Upper lobe of right lung (tissue), 1 donor: ENCODE results near the gene NEU1. TPM values are rescaled to one million over a fixed set of nuclear protein-coding genes. Genes with fewer than 3 reads are reported as not detected.
"Not testable (repeated sequence)": the region's sequence is repeated elsewhere in the genome, so short reads cannot be mapped to it uniquely, and the experiment has no call there.

Source experiments
- ATAC-seq: fragments of 200-7000 bp; cut with Tn5 transposase; one replicate; pipeline ENCODE4 v1.9.1; 2020; ENCODE audit warnings: mild to moderate bottlenecking, moderate library complexity
- DNase-seq: peaks from one replicate; pipeline ENCODE4 v3.0.0-alpha.2; 2020
- H3K27ac ChIP-seq: fragments of 200-600 bp; one replicate; pipeline ENCODE4 v1.8.0; 2022
- H3K27me3 ChIP-seq: fragments of 200-600 bp; one replicate; pipeline ENCODE4 v1.8.0; 2022; ENCODE audit warnings: mild to moderate bottlenecking
- H3K36me3 ChIP-seq: fragments of 200-600 bp; one replicate; pipeline ENCODE4 v1.8.0; 2022
- H3K4me1 ChIP-seq: fragments of 200-600 bp; one replicate; pipeline ENCODE4 v1.8.0; 2022
- H3K4me3 ChIP-seq: fragments of 200-600 bp; one replicate; pipeline ENCODE4 v1.8.0; 2022; ENCODE audit warnings: mild to moderate bottlenecking
- H3K9me3 ChIP-seq: fragments of 200-600 bp; one replicate; pipeline ENCODE4 v1.8.0; 2022
- intact Hi-C: fragments of 100-400 bp; cut with DNase I; formaldehyde crosslinking; loops from one replicate; pipeline ENCODE4 v1.11.0; 2022
- total RNA-seq: library from RNA; stranded (reverse); fragmentation: NEBNext Ultra II Directional; extraction: Animal tissue kit (Norgen Biotek cat#: 25700); gene quantifications from one replicate; pipeline ENCODE4 v1.2.1, GENCODE V29; 2021
- TF ChIP-seq, protein P1 (sequence below): fragments of 200-600 bp; IDR thresholded peaks from one replicate; pipeline ENCODE4 v1.8.0; 2022; ENCODE audit warnings: antibody characterized with exemption
- donor health status: DM: no; HTN: yes; CAD: no; lungs with severe emphysema.

NEU1 gene
- total RNA-seq, 1 donor from 2014 or later: 81.0 TPM

DNA sequence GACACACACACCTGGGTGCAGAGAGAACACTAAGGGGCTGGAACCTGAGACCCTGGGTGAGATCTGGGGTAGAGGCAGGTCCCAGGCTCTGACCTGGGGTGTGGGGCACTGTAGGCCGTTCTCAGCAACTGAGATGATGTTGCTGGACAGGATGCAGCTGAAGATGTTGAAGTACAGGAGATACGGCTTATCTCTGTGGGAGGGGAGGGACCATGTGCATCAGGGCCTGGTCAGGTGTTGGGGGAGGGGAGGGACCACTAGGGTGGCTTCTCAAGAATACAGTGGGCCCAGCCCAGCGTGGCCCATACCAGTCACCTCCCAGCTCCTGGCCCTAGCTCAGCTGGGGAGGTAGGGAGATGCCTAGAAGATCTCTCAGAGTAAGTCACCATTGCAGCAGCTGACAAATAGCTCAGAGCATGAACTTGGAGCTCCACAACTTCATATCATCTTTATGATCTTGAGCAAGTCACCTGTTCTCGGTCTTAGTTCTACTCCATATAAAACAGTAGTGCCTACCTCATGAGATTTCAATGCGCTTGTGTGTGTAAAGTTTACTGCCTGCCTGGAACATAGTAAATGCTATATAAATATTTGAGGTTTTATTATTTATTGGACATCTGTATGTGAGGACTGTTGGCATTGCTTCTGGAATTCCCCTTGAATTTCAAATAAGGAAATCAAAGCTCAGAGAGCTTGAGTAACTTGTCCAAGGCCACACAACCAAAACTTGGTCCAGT, 12.4 kb upstream of the NEU1 start:
- no peak for ATAC-seq
- intact Hi-C loops: no loop called here
- Histone ChIP-seq H3K4me1 (no peaks in the 10 kb centered on the region), H3K36me3 (peaks cover 5% of the 10 kb centered on the region), H3K4me3 (no peak overlapping the region), H3K9me3 (no peaks in the 10 kb centered on the region), H3K27me3 (no peaks in the 10 kb centered on the region), H3K27ac (no peak overlapping the region)
- DNase-seq: no peak
- TF ChIP-seq, protein P1, sequence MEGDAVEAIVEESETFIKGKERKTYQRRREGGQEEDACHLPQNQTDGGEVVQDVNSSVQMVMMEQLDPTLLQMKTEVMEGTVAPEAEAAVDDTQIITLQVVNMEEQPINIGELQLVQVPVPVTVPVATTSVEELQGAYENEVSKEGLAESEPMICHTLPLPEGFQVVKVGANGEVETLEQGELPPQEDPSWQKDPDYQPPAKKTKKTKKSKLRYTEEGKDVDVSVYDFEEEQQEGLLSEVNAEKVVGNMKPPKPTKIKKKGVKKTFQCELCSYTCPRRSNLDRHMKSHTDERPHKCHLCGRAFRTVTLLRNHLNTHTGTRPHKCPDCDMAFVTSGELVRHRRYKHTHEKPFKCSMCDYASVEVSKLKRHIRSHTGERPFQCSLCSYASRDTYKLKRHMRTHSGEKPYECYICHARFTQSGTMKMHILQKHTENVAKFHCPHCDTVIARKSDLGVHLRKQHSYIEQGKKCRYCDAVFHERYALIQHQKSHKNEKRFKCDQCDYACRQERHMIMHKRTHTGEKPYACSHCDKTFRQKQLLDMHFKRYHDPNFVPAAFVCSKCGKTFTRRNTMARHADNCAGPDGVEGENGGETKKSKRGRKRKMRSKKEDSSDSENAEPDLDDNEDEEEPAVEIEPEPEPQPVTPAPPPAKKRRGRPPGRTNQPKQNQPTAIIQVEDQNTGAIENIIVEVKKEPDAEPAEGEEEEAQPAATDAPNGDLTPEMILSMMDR: no peak

DNA sequence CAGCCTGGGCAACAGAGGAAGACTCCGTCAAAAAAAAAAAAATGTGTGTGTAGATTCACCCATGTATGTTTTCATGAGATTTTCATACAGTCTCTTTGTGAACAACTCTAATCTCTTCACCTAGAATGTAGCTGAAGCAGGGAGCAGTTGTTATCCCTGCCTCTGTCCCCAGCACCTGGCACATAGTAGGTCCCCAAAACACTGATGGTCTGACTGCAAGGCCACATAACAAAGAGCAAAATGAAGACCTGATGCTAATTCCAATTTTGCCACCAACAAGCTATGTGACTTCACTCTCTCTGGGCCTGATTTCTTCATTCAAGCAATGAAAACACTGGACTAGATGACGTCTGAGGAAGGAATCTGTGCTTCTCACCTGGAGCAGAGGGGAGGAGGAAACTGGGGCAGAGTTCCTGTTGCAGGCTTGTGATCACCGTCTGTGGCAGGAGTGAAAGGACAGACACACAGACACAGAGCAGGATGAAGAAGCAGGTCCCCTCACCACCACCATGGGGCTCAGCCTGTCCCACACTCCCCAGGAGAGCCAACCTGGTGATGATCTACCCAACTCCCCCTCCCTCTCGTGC, 11.6 kb upstream of the NEU1 start:
- intact Hi-C loops: no loop called here
- H3K36me3 ChIP-seq: no peaks in the 10 kb centered on the region
- DNase-seq (no peak), ATAC-seq (no peak)
- TF ChIP-seq, protein P1: no peak
- no peaks in the 10 kb centered on the region for H3K27me3 ChIP-seq
- no peaks in the 10 kb centered on the region for H3K9me3 ChIP-seq
- no peak overlapping the region for H3K4me3 ChIP-seq
- H3K27ac ChIP-seq: no peak overlapping the region
- no peaks in the 10 kb centered on the region for H3K4me1 ChIP-seq

DNA sequence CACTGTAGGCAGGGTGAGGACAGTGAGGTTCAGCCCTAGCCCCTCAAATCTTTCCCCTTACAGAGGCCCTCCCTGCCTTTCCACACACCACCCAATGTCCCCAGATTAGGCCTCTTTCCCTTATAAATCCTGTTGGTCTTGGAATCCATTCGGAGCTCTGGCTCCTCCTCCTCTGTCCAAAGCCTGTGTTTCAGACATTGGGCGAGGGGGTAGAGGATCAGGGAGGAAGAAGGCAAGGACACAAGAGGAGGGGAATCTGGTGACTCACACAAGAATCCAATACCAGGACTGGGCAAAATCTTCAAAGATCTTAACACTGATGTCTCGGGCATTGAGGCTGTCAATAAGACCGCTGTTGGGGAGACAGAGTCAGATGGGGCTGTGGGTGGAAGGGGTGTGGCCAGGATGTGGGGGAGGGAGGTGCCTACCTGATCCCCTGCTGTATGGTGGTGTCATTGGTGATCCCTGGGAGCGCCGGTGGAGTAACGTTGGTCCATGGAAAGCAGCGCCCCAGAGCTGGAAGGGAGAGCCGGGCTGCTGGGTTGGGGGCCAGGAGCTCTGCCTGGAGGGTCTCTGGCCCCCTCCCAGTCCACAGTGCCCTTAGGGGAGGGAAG, 8.5 kb upstream of the NEU1 start:
- Histone ChIP-seq H3K4me1 (no peaks in the 10 kb centered on the region), H3K9me3 (no peaks in the 10 kb centered on the region), H3K27ac (no peak overlapping the region), H3K36me3 (no peaks in the 10 kb centered on the region), H3K4me3 (no peak overlapping the region), H3K27me3 (no peaks in the 10 kb centered on the region)
- TF ChIP-seq, protein P1: no peak
- no peak for DNase-seq
- ATAC-seq: no peak
- intact Hi-C loops: no loop called here

DNA sequence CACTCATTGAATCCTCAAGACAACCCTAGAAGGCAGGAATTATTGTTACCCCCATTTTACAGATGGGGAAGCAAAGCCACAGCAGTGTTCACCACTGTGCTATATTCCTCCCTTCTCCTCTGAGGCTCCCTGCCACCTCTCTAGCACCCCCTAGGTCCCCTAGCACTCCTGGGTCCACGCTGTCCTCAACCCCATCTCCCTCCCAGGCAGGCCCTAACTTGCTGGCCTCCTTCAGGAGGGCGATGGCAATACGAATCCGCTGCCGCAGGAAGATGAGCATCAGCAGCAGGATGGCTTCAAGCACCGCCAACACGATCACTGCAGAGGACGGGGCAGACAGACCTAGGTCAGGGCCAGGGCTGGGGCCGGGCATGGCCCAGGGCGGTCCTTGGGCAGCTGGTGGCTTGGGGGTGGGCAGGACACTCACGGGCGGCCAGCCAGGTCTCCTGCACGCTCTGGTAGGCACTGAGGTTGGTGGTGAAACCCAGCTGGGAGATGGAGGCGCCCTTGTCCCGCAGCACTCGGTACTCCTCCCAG, 7.8 kb upstream of the NEU1 start:
- Histone ChIP-seq H3K36me3 (no peaks in the 10 kb centered on the region), H3K4me3 (no peak overlapping the region), H3K4me1 (no peaks in the 10 kb centered on the region), H3K27ac (no peak overlapping the region), H3K9me3 (no peaks in the 10 kb centered on the region), H3K27me3 (no peaks in the 10 kb centered on the region)
- ATAC-seq: peak; percentile 14
- intact Hi-C loops: no loop called here
- no peak for DNase-seq
- TF ChIP-seq, protein P1: no peak

DNA sequence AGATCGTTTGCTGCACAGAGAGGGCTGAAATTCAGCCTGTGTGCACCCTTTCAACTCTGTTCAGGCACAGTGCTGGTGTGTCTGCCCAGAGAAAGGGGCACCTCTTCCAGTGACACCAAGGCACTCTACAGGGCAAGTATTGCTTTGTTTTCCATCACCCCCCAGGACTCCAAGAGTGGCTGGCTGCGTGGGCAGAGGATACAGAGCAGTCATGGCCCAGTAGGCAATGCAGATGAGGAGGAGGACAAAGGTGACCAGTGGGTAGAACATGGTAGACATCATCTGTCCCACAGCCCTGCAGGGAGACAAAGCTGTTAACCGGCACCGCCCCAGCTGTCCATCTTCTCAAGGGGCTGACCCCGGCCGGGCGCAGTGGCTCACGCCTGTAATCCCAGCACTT, 6.7 kb upstream of the NEU1 start:
- no peaks in the 10 kb centered on the region for H3K36me3 ChIP-seq
- TF ChIP-seq, protein P1: no peak
- DNase-seq: no peak
- no peak for ATAC-seq
- no peak overlapping the region for H3K27ac ChIP-seq
- intact Hi-C loops: no loop called here
- no peaks in the 10 kb centered on the region for H3K9me3 ChIP-seq
- H3K4me3 ChIP-seq: no peak overlapping the region
- H3K4me1 ChIP-seq: no peaks in the 10 kb centered on the region
- no peaks in the 10 kb centered on the region for H3K27me3 ChIP-seq

DNA sequence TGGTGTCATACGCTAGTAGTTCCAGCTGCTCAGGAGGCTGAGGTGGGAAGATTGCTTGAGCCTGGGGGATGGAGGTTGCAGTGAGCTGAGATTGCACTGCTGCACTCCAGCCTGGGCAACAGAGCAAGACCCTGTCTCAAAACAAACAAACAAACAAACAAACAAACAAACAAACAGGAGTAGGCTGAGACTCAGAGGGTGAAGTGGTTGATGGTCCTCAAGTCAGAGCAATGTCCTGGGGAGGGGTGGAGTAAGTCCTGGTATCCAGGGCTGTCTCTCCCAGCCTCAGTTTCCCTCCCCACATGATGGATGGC, 6.0 kb upstream of the NEU1 start:
- DNase-seq, H3K4me1 ChIP-seq, H3K9me3 ChIP-seq, H3K27ac ChIP-seq, H3K27me3 ChIP-seq, H3K4me3 ChIP-seq, intact Hi-C loops, ATAC-seq, H3K36me3 ChIP-seq: not testable (repeated sequence)
